Cortex of kidney (tissue), 1 donor: ENCODE data around the gene ELAC2.

ENCODE experiments used
- DNase-seq: peaks from one replicate; lab custom pipeline; 2025; lab: John Stamatoyannopoulos, UW

Gene ELAC2

GRCh38 chr17:12955521-12955920 is 62.3 kb downstream of the ELAC2 start:
- no peak for DNase-seq

- DNase-seq, result no peak
Observed at GRCh38 chr17:12953156-12953555, 64.7 kb downstream of the ELAC2 start.

GRCh38 chr17:12952012-12952411 is 65.8 kb downstream of the ELAC2 start:
- no peak for DNase-seq

GRCh38 chr17:12947047-12947446 is 70.8 kb downstream of the ELAC2 start:
- no peak for DNase-seq
